Activated CD8-positive, alpha-beta memory T cell treated with anti-CD3 and anti-CD28 coated beads, Interleukin-2, amount 10 ng/mL, durations not matched to agents 7 days and 5 days (primary cell): ENCODE results near the gene PANX2. TPM values are rescaled to one million over a fixed set of nuclear protein-coding genes. Genes with fewer than 3 reads are reported as not detected.
"Not testable (repeated sequence)": the region's sequence is repeated elsewhere in the genome, so short reads cannot be mapped to it uniquely, and the experiment has no call there.

Experiments
- ATAC-seq: fragments of 150-1000 bp; cut with Tn5 transposase; one replicate; pipeline ENCODE4 v1.10.0; 2021; ENCODE audit warnings: moderate library complexity
- CTCF ChIA-PET: fragments of 350-600 bp; sonication (Branson Sonifier 250); formaldehyde crosslinking; loops from one replicate; lab custom pipeline; 2021; ENCODE audit warnings: antibody characterized with exemption; lab: Charles Lee
- DNase-seq: peaks from one replicate; pipeline ENCODE4 v3.0.0-alpha.2; 2020
- H3K27ac Mint-ChIP-seq: one replicate; pipeline ENCODE4 v1.8.0; 2021; ENCODE audit warnings: mild to moderate bottlenecking, mixed read lengths
- H3K27me3 Mint-ChIP-seq: one replicate; pipeline ENCODE4 v1.8.0; 2021; ENCODE audit warnings: mixed read lengths
- H3K36me3 Mint-ChIP-seq: one replicate; pipeline ENCODE4 v1.8.0; 2021; ENCODE audit warnings: mild to moderate bottlenecking, mixed read lengths
- H3K4me1 Mint-ChIP-seq: one replicate; pipeline ENCODE4 v1.8.0; 2021; ENCODE audit warnings: mixed read lengths
- H3K4me3 Mint-ChIP-seq: one replicate; pipeline ENCODE4 v1.8.0; 2021; ENCODE audit warnings: mild to moderate bottlenecking, moderate library complexity, mixed read lengths
- H3K9me3 Mint-ChIP-seq: one replicate; pipeline ENCODE4 v1.8.0; 2022; ENCODE audit warnings: low read depth, mixed read lengths
- total RNA-seq, 2 experiments: library from RNA; stranded (reverse); gene quantifications; one replicate each; pipeline ENCODE4 v1.2.3, GENCODE V29; 2021

Gene PANX2
- total RNA-seq: 1 to 10 TPM; 1.3 to 1.8 TPM

- DNase-seq (no peak), ATAC-seq (peak; percentile 37)
- Mint-ChIP-seq H3K4me1 (peaks cover 2% of the 10 kb centered on the region), H3K36me3 (no peaks in the 10 kb centered on the region), H3K9me3 (no peaks in the 10 kb centered on the region), H3K27me3 (peaks cover 23% of the 10 kb centered on the region), H3K27ac (peak within 1 kb of the TSS; percentile 36), H3K4me3 (peak within 1 kb of the TSS; percentile 60)
- CTCF ChIA-PET: interaction anchor here (0.6 to 1.7 kb wide), 4 partner anchors 14 to 327 kb away, joined by 3 to 5 read pairs (median 4); no protein-coding TSS in a partner anchor
Measured at GRCh38 chr22:50170453-50171318, at the start of gene PANX2. TSS of gene PANX2 (plus strand) at chr22:50170731. CDS start at chr22:50170731, 0 bp downstream.

DNA sequence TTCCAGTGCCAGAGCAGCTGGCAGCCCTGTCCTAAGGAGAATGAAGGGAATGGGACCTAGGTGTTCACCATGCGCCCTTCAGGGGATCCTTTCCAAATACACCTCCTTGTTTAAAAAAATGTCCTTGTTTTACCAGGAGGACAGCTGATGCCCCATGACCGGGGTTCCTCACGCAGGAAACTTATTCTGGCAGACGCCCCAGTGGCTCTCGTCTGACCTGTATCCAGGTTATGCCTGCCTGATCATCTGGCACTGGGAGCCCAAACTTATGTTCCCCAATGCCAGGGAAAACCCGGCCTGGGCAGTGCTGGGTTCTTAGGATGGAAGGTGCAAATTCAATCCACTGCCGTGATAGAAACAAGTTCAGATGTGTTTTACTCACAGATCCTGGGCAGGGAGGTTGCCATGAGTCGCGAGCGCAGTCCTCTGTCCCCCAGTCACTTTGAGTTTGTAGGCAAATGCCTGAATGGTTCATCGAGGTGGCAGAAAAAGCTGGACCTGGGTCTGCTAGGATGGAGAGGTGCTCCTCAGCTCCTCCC is 49.3 kb upstream of the PANX2 start:
- Mint-ChIP-seq H3K36me3 (peaks cover 6% of the 10 kb centered on the region), H3K9me3 (peaks cover 13% of the 10 kb centered on the region), H3K27me3 (peaks cover 38% of the 10 kb centered on the region), H3K4me3 (no peak overlapping the region), H3K27ac (no peak overlapping the region), H3K4me1 (no peaks in the 10 kb centered on the region)
- CTCF ChIA-PET: no interaction called here
- ATAC-seq (no peak), DNase-seq (no peak)

GRCh38 chr22:50123119-50123518 is 47.4 kb upstream of the PANX2 start:
- ATAC-seq: no peak
- CTCF ChIA-PET: no interaction called here
- H3K4me1 Mint-ChIP-seq: no peaks in the 10 kb centered on the region

DNA sequence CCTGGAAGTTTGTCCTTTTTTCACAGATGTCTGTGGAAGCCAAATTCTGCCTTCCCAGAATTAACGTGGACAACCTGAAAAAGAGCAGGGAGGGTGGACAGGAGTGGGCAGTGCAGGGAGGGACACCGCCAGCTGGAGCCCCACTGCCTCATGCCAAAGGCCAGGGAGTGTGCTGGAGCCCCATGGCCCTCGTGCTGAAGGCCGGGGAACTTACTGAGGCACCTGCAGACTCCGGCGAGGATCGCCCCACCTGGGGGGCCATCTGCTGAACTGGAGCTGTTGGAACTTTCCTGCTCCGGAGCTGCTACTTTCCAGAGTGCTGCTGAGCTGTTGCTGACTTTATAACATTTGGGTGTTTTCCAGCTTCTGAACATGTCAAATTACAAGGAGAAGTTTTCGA is 45.5 kb upstream of the PANX2 start:
- peaks cover 13% of the 10 kb centered on the region for H3K9me3 Mint-ChIP-seq
- CTCF ChIA-PET: no interaction called here
- ATAC-seq (no peak), DNase-seq (no peak)
- H3K36me3 Mint-ChIP-seq: peaks cover 6% of the 10 kb centered on the region
- no peaks in the 10 kb centered on the region for H3K4me1 Mint-ChIP-seq
- H3K4me3 Mint-ChIP-seq: no peak overlapping the region
- H3K27me3 Mint-ChIP-seq: peaks cover 43% of the 10 kb centered on the region
- H3K27ac Mint-ChIP-seq: no peak overlapping the region

More at GRCh38 chr22:50123119-50123518, 47.4 kb upstream of the PANX2 start:
- Mint-ChIP-seq H3K9me3 (peaks cover 13% of the 10 kb centered on the region), H3K27me3 (peaks cover 40% of the 10 kb centered on the region), H3K36me3 (peaks cover 6% of the 10 kb centered on the region), H3K27ac (no peak overlapping the region), H3K4me3 (no peak overlapping the region)
- DNase-seq: no peak

GRCh38 chr22:50129121-50129736 is 41.3 kb upstream of the PANX2 start:
- CTCF ChIA-PET: no interaction called here

GRCh38 chr22:50131894-50132293 is 38.6 kb upstream of the PANX2 start:
- Mint-ChIP-seq H3K9me3 (no peaks in the 10 kb centered on the region), H3K27ac (no peak overlapping the region), H3K27me3 (peaks cover 47% of the 10 kb centered on the region), H3K4me3 (no peak overlapping the region), H3K36me3 (no peaks in the 10 kb centered on the region), H3K4me1 (no peaks in the 10 kb centered on the region)
- DNase-seq: no peak
- CTCF ChIA-PET: no interaction called here
- no peak for ATAC-seq

More at GRCh38 chr22:50129121-50129736, 41.3 kb upstream of the PANX2 start:
- H3K27ac Mint-ChIP-seq: no peak overlapping the region
- ATAC-seq (no peak), DNase-seq (no peak)
- H3K27me3 Mint-ChIP-seq: peaks cover 41% of the 10 kb centered on the region
- H3K4me1 Mint-ChIP-seq: no peaks in the 10 kb centered on the region
- peaks cover under 1% of the 10 kb centered on the region for H3K9me3 Mint-ChIP-seq
- H3K4me3 Mint-ChIP-seq: no peak overlapping the region
- no peaks in the 10 kb centered on the region for H3K36me3 Mint-ChIP-seq

DNA sequence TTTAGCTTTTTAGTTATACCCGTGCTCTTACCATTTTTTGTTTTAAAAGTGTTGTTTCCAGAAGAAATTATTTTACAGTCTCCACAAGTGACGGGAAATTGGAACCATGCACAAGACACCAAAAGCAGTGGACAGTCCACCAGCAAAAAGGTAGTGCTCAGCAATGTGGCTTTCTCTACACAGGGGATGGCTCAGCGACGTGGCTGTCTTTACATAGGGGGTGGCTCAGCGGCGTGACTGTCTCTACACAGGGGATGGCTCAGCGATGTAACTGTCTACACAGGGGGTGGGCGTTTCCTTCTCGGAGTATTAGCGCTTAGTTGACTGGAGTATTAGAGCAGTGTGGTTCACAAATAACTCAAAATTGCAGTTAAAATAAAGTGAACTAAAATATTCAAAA is 36.0 kb upstream of the PANX2 start:
- Mint-ChIP-seq H3K36me3 (no peaks in the 10 kb centered on the region), H3K27ac (no peak overlapping the region), H3K4me3 (no peak overlapping the region), H3K4me1 (no peaks in the 10 kb centered on the region), H3K27me3 (peaks cover 48% of the 10 kb centered on the region), H3K9me3 (no peaks in the 10 kb centered on the region)
- ATAC-seq (no peak), DNase-seq (no peak)
- CTCF ChIA-PET: no interaction called here

DNA sequence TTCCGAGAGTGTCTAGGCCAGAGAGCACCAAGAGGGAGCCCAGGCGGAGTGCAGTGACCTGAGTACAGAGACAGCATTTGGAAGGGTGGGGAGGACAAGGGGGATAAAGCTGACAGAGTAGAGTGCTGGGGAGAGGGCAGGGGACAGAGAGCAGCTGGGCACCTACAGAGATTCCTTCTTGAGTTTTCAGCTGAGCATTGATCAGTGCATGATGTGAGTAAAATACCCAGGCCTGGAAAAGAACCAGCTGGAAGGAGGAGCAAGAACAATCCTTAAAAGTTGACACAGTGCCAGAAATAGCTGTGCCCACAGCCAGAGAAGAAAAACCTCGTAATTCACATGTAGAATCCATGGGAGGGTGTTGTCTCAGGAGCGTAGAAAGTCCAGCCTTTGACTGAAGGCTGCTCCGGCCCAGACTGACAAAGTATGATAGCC is 33.9 kb upstream of the PANX2 start:
- no peak overlapping the region for H3K4me3 Mint-ChIP-seq
- no peaks in the 10 kb centered on the region for H3K36me3 Mint-ChIP-seq
- CTCF ChIA-PET: interaction anchor here (1.8 kb wide), 1 partner anchor 9 kb away, joined by 4 read pairs; no protein-coding TSS in a partner anchor
- ATAC-seq: no peak
- DNase-seq: no peak
- H3K4me1 Mint-ChIP-seq: peaks cover 3% of the 10 kb centered on the region
- no peak overlapping the region for H3K27ac Mint-ChIP-seq
- no peaks in the 10 kb centered on the region for H3K9me3 Mint-ChIP-seq
- H3K27me3 Mint-ChIP-seq: peaks cover 48% of the 10 kb centered on the region

- ATAC-seq, H3K9me3 Mint-ChIP-seq, H3K36me3 Mint-ChIP-seq, H3K4me1 Mint-ChIP-seq, DNase-seq, H3K27ac Mint-ChIP-seq, H3K4me3 Mint-ChIP-seq: not testable (repeated sequence)
- peaks cover 46% of the 10 kb centered on the region for H3K27me3 Mint-ChIP-seq
- CTCF ChIA-PET: interaction anchor here (1.6 kb wide), 1 partner anchor 12 kb away, joined by 5 read pairs; no protein-coding TSS in a partner anchor
Measured at GRCh38 chr22:50137277-50137676, 33.3 kb upstream of the PANX2 start.

DNA sequence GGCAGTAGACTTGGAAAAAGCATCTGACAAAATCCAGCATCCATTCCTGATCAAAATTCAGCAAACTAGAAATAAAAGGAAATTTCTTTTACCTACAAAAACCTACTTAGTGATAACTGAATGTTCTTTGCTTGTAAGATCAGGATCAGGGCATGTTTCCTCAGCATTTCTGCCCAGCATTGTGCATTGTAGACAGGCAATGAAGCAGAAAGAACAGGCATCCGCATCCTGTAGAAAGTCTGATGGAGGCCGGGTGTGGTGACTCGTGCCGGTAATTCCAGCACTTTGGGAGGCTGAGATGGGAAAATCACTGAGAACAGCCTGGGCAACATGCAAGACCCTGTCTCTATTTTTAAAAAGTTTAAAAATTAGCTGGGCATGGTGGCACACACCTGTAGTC is 32.5 kb upstream of the PANX2 start:
- H3K4me1 Mint-ChIP-seq: peaks cover 3% of the 10 kb centered on the region
- DNase-seq (no peak), ATAC-seq (no peak)
- H3K36me3 Mint-ChIP-seq: no peaks in the 10 kb centered on the region
- H3K27me3 Mint-ChIP-seq: peaks cover 49% of the 10 kb centered on the region
- no peaks in the 10 kb centered on the region for H3K9me3 Mint-ChIP-seq
- no peak overlapping the region for H3K4me3 Mint-ChIP-seq
- H3K27ac Mint-ChIP-seq: no peak overlapping the region
- CTCF ChIA-PET: interaction anchor here (1.6 kb wide), 1 partner anchor 11 kb away, joined by 5 read pairs; no protein-coding TSS in a partner anchor

DNA sequence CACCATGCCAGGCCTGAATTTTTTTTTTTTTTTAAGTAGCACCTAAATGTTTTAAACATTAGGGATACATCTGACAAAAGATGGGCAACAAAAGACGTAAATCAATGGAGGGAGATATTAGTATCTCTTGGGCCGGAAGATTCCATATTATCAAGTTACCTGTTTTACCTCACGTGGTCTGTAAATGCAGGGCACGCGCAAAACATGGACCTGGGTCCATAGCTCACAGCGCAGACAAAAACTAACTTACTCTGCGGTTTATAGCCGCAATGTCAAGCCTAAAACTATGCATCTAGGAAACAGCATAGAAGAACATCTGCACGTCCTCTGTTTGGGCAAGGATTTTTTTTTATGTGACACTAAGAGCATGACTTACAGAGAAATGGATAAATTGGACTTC is 31.5 kb upstream of the PANX2 start:
- H3K9me3 Mint-ChIP-seq: no peaks in the 10 kb centered on the region
- CTCF ChIA-PET: interaction anchor here (1.6 kb wide), 1 partner anchor 10 kb away, joined by 5 read pairs; no protein-coding TSS in a partner anchor
- H3K27ac Mint-ChIP-seq: no peak overlapping the region
- DNase-seq (no peak), ATAC-seq (no peak)
- H3K4me3 Mint-ChIP-seq: no peak overlapping the region
- H3K27me3 Mint-ChIP-seq: peaks cover 55% of the 10 kb centered on the region
- peaks cover 3% of the 10 kb centered on the region for H3K4me1 Mint-ChIP-seq
- H3K36me3 Mint-ChIP-seq: no peaks in the 10 kb centered on the region

DNA sequence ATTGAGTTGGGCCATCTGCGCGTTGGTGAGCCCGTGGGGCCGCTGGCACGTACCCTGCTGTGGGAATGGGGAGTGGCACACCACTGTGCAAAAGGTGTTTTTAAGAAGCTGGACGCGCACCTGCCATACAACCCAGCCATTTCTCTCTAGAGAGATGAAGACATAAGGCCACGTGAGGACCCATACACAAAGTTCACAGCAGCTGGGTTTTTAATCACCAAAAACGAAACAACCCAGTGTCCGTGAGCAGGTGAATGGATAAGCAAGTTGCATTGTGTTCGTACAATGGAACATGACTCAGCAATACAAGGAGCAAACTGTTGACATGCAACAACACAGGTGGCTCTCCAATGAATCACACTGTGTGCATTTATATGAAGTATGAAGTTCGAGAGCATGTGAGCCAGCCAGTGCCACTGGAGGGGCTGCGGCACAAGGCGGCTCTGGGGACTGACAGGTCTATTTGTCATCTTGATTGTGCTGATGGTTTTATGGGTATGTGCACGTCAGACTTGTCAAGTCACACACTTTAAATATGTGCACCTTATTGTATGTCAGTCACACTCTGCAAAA is 30.6 kb upstream of the PANX2 start:
- Mint-ChIP-seq H3K9me3 (no peaks in the 10 kb centered on the region), H3K4me1 (peaks cover 3% of the 10 kb centered on the region), H3K4me3 (no peak overlapping the region), H3K36me3 (no peaks in the 10 kb centered on the region), H3K27me3 (peaks cover 51% of the 10 kb centered on the region), H3K27ac (no peak overlapping the region)
- no peak for DNase-seq
- CTCF ChIA-PET: interaction anchor here (1.7 kb wide), 1 partner anchor 9 kb away, joined by 5 read pairs; no protein-coding TSS in a partner anchor
- ATAC-seq: no peak

GRCh38 chr22:50140615-50141014 is 29.9 kb upstream of the PANX2 start:
- no peak for ATAC-seq
- H3K4me3 Mint-ChIP-seq: no peak overlapping the region
- no peak overlapping the region for H3K27ac Mint-ChIP-seq
- CTCF ChIA-PET: interaction anchor here (1.7 kb wide), 1 partner anchor 9 kb away, joined by 5 read pairs; no protein-coding TSS in a partner anchor
- H3K27me3 Mint-ChIP-seq: peaks cover 51% of the 10 kb centered on the region
- DNase-seq: no peak
- no peaks in the 10 kb centered on the region for H3K36me3 Mint-ChIP-seq
- no peaks in the 10 kb centered on the region for H3K9me3 Mint-ChIP-seq
- peaks cover 3% of the 10 kb centered on the region for H3K4me1 Mint-ChIP-seq
